ENCODE data around the gene AK5.

AK5 gene

GRCh38 chr1:77558591-77559164, 276.9 kb downstream of the AK5 start:
- no peaks in the 10 kb centered on the region for H3K9me3 ChIP-seq (ENCODE audit: control insufficient read depth in 1 of 2, low read length in 2 of 2)
- peaks cover 0 to 5% of the 10 kb centered on the region in 2 donors for H3K4me1 ChIP-seq (ENCODE audit: control insufficient read depth in 1 of 2, insufficient read depth in 2 of 2, low read length in 2 of 2)
- H3K9ac ChIP-seq (ENCODE audit: low read depth in 1 of 2, low read length in 2 of 2), result no peak overlapping the region
- H3K27ac ChIP-seq (ENCODE audit: low read depth, low read length), result no peak overlapping the region
- H3K4me3 ChIP-seq (ENCODE audit: low read depth in 1 of 2, low read length in 2 of 2), result no peak overlapping the region
- H3K36me3 ChIP-seq (ENCODE audit: control insufficient read depth in 1 of 2, insufficient read depth in 2 of 2, low read length in 2 of 2), result peaks cover 2 to 11% of the 10 kb centered on the region in 2 donors
- H3K27me3 ChIP-seq (ENCODE audit: control insufficient read depth in 1 of 2, insufficient read depth in 2 of 2, low read length in 2 of 2), result no peaks in the 10 kb centered on the region

GRCh38 chr1:77560741-77561140, 278.9 kb downstream of the AK5 start:
- Histone ChIP-seq H3K27me3 (ENCODE audit: control insufficient read depth in 1 of 2, insufficient read depth in 2 of 2, low read length in 2 of 2) (no peaks in the 10 kb centered on the region), H3K4me1 (ENCODE audit: control insufficient read depth in 1 of 2, insufficient read depth in 2 of 2, low read length in 2 of 2) (peaks cover 0 to 5% of the 10 kb centered on the region in 2 donors), H3K9me3 (ENCODE audit: control insufficient read depth in 1 of 2, low read length in 2 of 2) (no peaks in the 10 kb centered on the region), H3K36me3 (ENCODE audit: control insufficient read depth in 1 of 2, insufficient read depth in 2 of 2, low read length in 2 of 2) (peaks cover 12 to 23% of the 10 kb centered on the region in 2 donors), H3K9ac (ENCODE audit: low read depth in 1 of 2, low read length in 2 of 2) (no peak overlapping the region), H3K27ac (ENCODE audit: low read depth, low read length) (no peak overlapping the region), H3K4me3 (ENCODE audit: low read depth in 1 of 2, low read length in 2 of 2) (no peak overlapping the region)

- Histone ChIP-seq H3K4me1 (ENCODE audit: control insufficient read depth in 1 of 2, insufficient read depth in 2 of 2, low read length in 2 of 2) (peaks cover 0 to 5% of the 10 kb centered on the region in 2 donors), H3K4me3 (ENCODE audit: low read depth in 1 of 2, low read length in 2 of 2) (no peak overlapping the region), H3K9ac (ENCODE audit: low read depth in 1 of 2, low read length in 2 of 2) (no peak overlapping the region), H3K27ac (ENCODE audit: low read depth, low read length) (no peak overlapping the region), H3K9me3 (ENCODE audit: control insufficient read depth in 1 of 2, low read length in 2 of 2) (no peaks in the 10 kb centered on the region), H3K36me3 (ENCODE audit: control insufficient read depth in 1 of 2, insufficient read depth in 2 of 2, low read length in 2 of 2) (peaks cover 20 to 42% of the 10 kb centered on the region in 2 donors), H3K27me3 (ENCODE audit: control insufficient read depth in 1 of 2, insufficient read depth in 2 of 2, low read length in 2 of 2) (no peaks in the 10 kb centered on the region)
Measured at GRCh38 chr1:77562596-77563150, 280.9 kb downstream of the AK5 start.

- peaks cover 0 to 5% of the 10 kb centered on the region in 2 donors for H3K4me1 ChIP-seq (ENCODE audit: control insufficient read depth in 1 of 2, insufficient read depth in 2 of 2, low read length in 2 of 2)
- peaks cover 20 to 56% of the 10 kb centered on the region in 2 donors for H3K36me3 ChIP-seq (ENCODE audit: control insufficient read depth in 1 of 2, insufficient read depth in 2 of 2, low read length in 2 of 2)
- H3K9me3 ChIP-seq (ENCODE audit: control insufficient read depth in 1 of 2, low read length in 2 of 2), result no peaks in the 10 kb centered on the region
- no peak overlapping the region for H3K27ac ChIP-seq (ENCODE audit: low read depth, low read length)
- no peak overlapping the region for H3K9ac ChIP-seq (ENCODE audit: low read depth in 1 of 2, low read length in 2 of 2)
- no peak overlapping the region for H3K4me3 ChIP-seq (ENCODE audit: low read depth in 1 of 2, low read length in 2 of 2)
- H3K27me3 ChIP-seq (ENCODE audit: control insufficient read depth in 1 of 2, insufficient read depth in 2 of 2, low read length in 2 of 2), result no peaks in the 10 kb centered on the region
Measured at GRCh38 chr1:77565321-77565720, 283.5 kb downstream of the AK5 start.

- Histone ChIP-seq H3K9me3 (ENCODE audit: control insufficient read depth in 1 of 2, low read length in 2 of 2) (no peaks in the 10 kb centered on the region), H3K4me3 (ENCODE audit: low read depth in 1 of 2, low read length in 2 of 2) (no peak overlapping the region), H3K36me3 (ENCODE audit: control insufficient read depth in 1 of 2, insufficient read depth in 2 of 2, low read length in 2 of 2) (peaks cover 8 to 54% of the 10 kb centered on the region in 2 donors), H3K9ac (ENCODE audit: low read depth in 1 of 2, low read length in 2 of 2) (no peak overlapping the region), H3K27me3 (ENCODE audit: control insufficient read depth in 1 of 2, insufficient read depth in 2 of 2, low read length in 2 of 2) (no peaks in the 10 kb centered on the region), H3K27ac (ENCODE audit: low read depth, low read length) (no peak overlapping the region), H3K4me1 (ENCODE audit: control insufficient read depth in 1 of 2, insufficient read depth in 2 of 2, low read length in 2 of 2) (no peaks in the 10 kb centered on the region)
Measured at GRCh38 chr1:77571642-77572041, 289.8 kb downstream of the AK5 start.

- H3K36me3 ChIP-seq (ENCODE audit: control insufficient read depth in 1 of 2, insufficient read depth in 2 of 2, low read length in 2 of 2), result peaks cover 20 to 44% of the 10 kb centered on the region in 2 donors
Measured at GRCh38 chr1:77579547-77579946, 297.7 kb downstream of the AK5 start.

GRCh38 chr1:77582905-77583304, 301.1 kb downstream of the AK5 start:
- Histone ChIP-seq H3K4me3 (ENCODE audit: low read depth in 1 of 2, low read length in 2 of 2) (no peak overlapping the region), H3K4me1 (ENCODE audit: control insufficient read depth in 1 of 2, insufficient read depth in 2 of 2, low read length in 2 of 2) (no peaks in the 10 kb centered on the region), H3K27ac (ENCODE audit: low read depth, low read length) (no peak overlapping the region), H3K9me3 (ENCODE audit: control insufficient read depth in 1 of 2, low read length in 2 of 2) (no peaks in the 10 kb centered on the region), H3K9ac (ENCODE audit: low read depth in 1 of 2, low read length in 2 of 2) (no peak overlapping the region), H3K27me3 (ENCODE audit: control insufficient read depth in 1 of 2, insufficient read depth in 2 of 2, low read length in 2 of 2) (no peaks in the 10 kb centered on the region), H3K36me3 (ENCODE audit: control insufficient read depth in 1 of 2, insufficient read depth in 2 of 2, low read length in 2 of 2) (peaks cover 13 to 21% of the 10 kb centered on the region in 2 donors)

More at GRCh38 chr1:77579547-77579946, 297.7 kb downstream of the AK5 start:
- H3K4me1 ChIP-seq (ENCODE audit: control insufficient read depth in 1 of 2, insufficient read depth in 2 of 2, low read length in 2 of 2), result no peaks in the 10 kb centered on the region
- H3K9ac ChIP-seq (ENCODE audit: low read depth in 1 of 2, low read length in 2 of 2), result no peak overlapping the region
- H3K4me3 ChIP-seq (ENCODE audit: low read depth in 1 of 2, low read length in 2 of 2), result no peak overlapping the region
- H3K27me3 ChIP-seq (ENCODE audit: control insufficient read depth in 1 of 2, insufficient read depth in 2 of 2, low read length in 2 of 2), result no peaks in the 10 kb centered on the region
- H3K27ac ChIP-seq (ENCODE audit: low read depth, low read length), result no peak overlapping the region
- H3K9me3 ChIP-seq (ENCODE audit: control insufficient read depth in 1 of 2, low read length in 2 of 2), result no peaks in the 10 kb centered on the region

GRCh38 chr1:77583483-77583882, 301.7 kb downstream of the AK5 start:
- H3K27ac ChIP-seq (ENCODE audit: low read depth, low read length), result no peak overlapping the region
- H3K9ac ChIP-seq (ENCODE audit: low read depth in 1 of 2, low read length in 2 of 2), result no peak overlapping the region
- no peaks in the 10 kb centered on the region for H3K9me3 ChIP-seq (ENCODE audit: control insufficient read depth in 1 of 2, low read length in 2 of 2)
- H3K4me1 ChIP-seq (ENCODE audit: control insufficient read depth in 1 of 2, insufficient read depth in 2 of 2, low read length in 2 of 2), result no peaks in the 10 kb centered on the region
- H3K36me3 ChIP-seq (ENCODE audit: control insufficient read depth in 1 of 2, insufficient read depth in 2 of 2, low read length in 2 of 2), result peaks cover 13 to 18% of the 10 kb centered on the region in 2 donors
- H3K4me3 ChIP-seq (ENCODE audit: low read depth in 1 of 2, low read length in 2 of 2), result no peak overlapping the region
- H3K27me3 ChIP-seq (ENCODE audit: control insufficient read depth in 1 of 2, insufficient read depth in 2 of 2, low read length in 2 of 2), result no peaks in the 10 kb centered on the region

- no peaks in the 10 kb centered on the region for H3K4me1 ChIP-seq (ENCODE audit: control insufficient read depth in 1 of 2, insufficient read depth in 2 of 2, low read length in 2 of 2)
- no peak overlapping the region for H3K9ac ChIP-seq (ENCODE audit: low read depth in 1 of 2, low read length in 2 of 2)
- H3K4me3 ChIP-seq (ENCODE audit: low read depth in 1 of 2, low read length in 2 of 2), result no peak overlapping the region
- peaks cover 6 to 15% of the 10 kb centered on the region in 2 donors for H3K36me3 ChIP-seq (ENCODE audit: control insufficient read depth in 1 of 2, insufficient read depth in 2 of 2, low read length in 2 of 2)
- H3K9me3 ChIP-seq (ENCODE audit: control insufficient read depth in 1 of 2, low read length in 2 of 2), result no peaks in the 10 kb centered on the region
- no peaks in the 10 kb centered on the region for H3K27me3 ChIP-seq (ENCODE audit: control insufficient read depth in 1 of 2, insufficient read depth in 2 of 2, low read length in 2 of 2)
- no peak overlapping the region for H3K27ac ChIP-seq (ENCODE audit: low read depth, low read length)
Measured at GRCh38 chr1:77584884-77585283, 303.1 kb downstream of the AK5 start.

GRCh38 chr1:77585610-77586314, 303.9 kb downstream of the AK5 start:
- Histone ChIP-seq H3K36me3 (ENCODE audit: control insufficient read depth in 1 of 2, insufficient read depth in 2 of 2, low read length in 2 of 2) (peaks cover 6 to 11% of the 10 kb centered on the region in 2 donors), H3K9me3 (ENCODE audit: control insufficient read depth in 1 of 2, low read length in 2 of 2) (no peaks in the 10 kb centered on the region), H3K27ac (ENCODE audit: low read depth, low read length) (no peak overlapping the region), H3K9ac (ENCODE audit: low read depth in 1 of 2, low read length in 2 of 2) (no peak overlapping the region), H3K4me3 (ENCODE audit: low read depth in 1 of 2, low read length in 2 of 2) (no peak overlapping the region), H3K4me1 (ENCODE audit: control insufficient read depth in 1 of 2, insufficient read depth in 2 of 2, low read length in 2 of 2) (no peaks in the 10 kb centered on the region), H3K27me3 (ENCODE audit: control insufficient read depth in 1 of 2, insufficient read depth in 2 of 2, low read length in 2 of 2) (no peaks in the 10 kb centered on the region)
